Kidney epithelial cell (primary cell): Measurements from ENCODE around the gene ACSM3. TPM values are rescaled to one million over a fixed set of nuclear protein-coding genes. Genes with fewer than 3 reads are reported as not detected.
"Not testable (repeated sequence)": the region's sequence is repeated elsewhere in the genome, so short reads cannot be mapped to it uniquely, and the experiment has no call there.

ENCODE experiments used
- DNase-seq: peaks from one replicate; pipeline ENCODE4 v3.0.0-alpha.2; 2010; ENCODE audit warnings: low read depth
- H3K27me3 ChIP-seq: 2 replicates; pipeline ENCODE4 v1.6.0; 2011; ENCODE audit warnings: low read length; ENCODE audit not compliant: control insufficient read depth, insufficient read depth
- H3K36me3 ChIP-seq: 2 replicates; pipeline ENCODE4 v1.5.1; 2011; ENCODE audit warnings: low read length; ENCODE audit not compliant: control insufficient read depth, insufficient read depth
- H3K4me3 ChIP-seq: 2 replicates; pipeline ENCODE4 v1.5.1; 2011; ENCODE audit warnings: low read depth, mild to moderate bottlenecking, control low read depth, low read length
- CTCF ChIP-seq: IDR thresholded peaks from 2 replicates; pipeline ENCODE4 v1.5.1; 2011; ENCODE audit warnings: mild to moderate bottlenecking, moderate library complexity, low read length, control low read depth, inconsistent platforms; ENCODE audit not compliant: insufficient read depth, poor library complexity, severe bottlenecking
- total RNA-seq: library from RNA; depleted of rRNA; stranded (reverse); fragments of >200 nt; gene quantifications from 2 replicates; pipeline ENCODE4 v1.2.3, GENCODE V29; 2015

The ACSM3 gene
- total RNA-seq, 1 donor from 2014 or later = 5.9 TPM

GRCh38 chr16:20803192-20803560 lies 39.4 kb downstream of the ACSM3 start:
- Histone ChIP-seq H3K4me3 (no peak overlapping the region), H3K36me3 (no peaks in the 10 kb centered on the region), H3K27me3 (no peaks in the 10 kb centered on the region)
- no peak for DNase-seq
- TF ChIP-seq CTCF = no peak

DNA sequence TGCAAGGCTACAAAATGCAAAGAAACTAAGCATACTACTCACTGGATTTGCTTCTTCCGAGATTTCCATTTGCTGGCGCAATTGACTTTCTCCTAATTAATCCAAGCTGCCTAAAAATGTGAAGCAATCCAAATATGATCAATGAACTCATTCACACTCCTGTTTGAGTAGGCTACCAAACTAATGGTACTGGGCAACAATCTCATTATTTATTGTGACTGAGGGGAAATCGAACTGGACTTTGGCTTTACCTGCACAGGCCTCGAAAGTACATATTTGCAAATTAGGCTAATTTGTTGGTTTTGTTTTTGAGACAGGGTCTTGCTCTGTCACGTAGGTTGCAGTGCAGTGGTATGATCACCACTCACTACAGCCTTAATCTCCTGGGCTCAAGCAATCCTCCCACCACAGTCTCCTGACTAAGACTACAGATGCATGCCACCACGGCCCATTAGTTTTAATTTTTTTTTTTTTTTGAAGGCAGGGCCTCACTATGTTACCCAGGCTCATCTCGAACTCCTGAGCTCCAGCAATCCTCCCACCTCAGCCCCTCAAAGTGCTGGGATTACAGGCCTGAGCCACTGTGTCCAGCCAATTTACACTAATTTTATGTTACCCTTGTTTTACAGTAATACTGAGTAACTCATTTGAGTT lies 39.9 kb downstream of the ACSM3 start:
- no peaks in the 10 kb centered on the region for H3K27me3 ChIP-seq
- H3K4me3 ChIP-seq = no peak overlapping the region
- TF ChIP-seq CTCF = no peak
- no peaks in the 10 kb centered on the region for H3K36me3 ChIP-seq
- DNase-seq = no peak

GRCh38 chr16:20805684-20806167 lies 41.9 kb downstream of the ACSM3 start:
- peak overlapping the region; percentile 79 for H3K4me3 ChIP-seq
- not testable (repeated sequence) for H3K36me3 ChIP-seq, H3K27me3 ChIP-seq, DNase-seq

DNA sequence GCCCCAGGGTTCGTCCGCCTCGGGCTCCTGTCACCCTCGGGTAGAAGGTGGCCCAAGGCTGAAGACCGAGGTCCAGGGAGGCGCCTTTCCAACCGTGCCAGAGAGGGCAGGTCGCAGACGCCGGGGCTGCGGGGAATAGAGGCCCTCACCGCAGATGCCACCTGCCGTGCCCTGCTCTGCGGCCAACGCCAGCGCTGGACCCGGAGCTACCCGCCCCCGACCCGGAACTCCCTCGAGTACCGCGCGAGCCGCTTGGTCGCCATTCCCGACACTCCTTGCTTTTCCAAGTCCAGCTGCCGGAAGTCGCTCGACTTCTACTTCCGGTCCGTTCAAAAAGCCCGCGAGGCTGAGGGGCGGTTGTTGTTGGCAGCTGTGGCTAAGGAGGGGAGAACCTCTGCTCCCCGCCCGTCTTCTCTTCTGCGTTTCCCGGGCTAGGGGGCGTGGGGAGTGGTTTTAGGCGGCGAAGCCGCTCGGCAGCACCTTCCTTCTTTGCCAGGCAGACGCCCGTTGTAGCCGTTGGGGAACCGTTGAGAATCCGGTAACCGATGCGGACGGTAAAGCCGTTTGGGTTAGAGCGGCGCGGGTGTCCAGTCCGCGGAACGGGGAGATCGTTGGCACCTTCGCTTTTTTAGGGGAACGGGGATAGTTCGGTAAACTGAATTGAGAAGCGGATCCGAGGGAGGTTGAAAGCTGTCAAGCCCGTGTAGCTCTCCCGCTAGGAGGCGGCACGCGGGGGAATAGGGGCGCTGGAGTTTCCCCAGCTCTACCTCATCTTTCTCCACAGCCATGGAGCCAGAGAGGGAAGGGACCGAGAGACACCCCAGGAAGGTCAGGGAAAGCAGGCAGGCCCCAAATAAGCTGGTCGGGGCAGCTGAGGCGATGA lies 42.6 kb downstream of the ACSM3 start, which contains the start of the genes ERI2 and REXO5:
TSS of gene ERI2 (minus strand) at position 305 of the 883 bp plus-strand sequence. CDS start at position 263, 42 bp downstream.
TSS of gene REXO5 (plus strand) at position 360 of the 883 bp plus-strand sequence. CDS start at position 787, 427 bp downstream.
- TF ChIP-seq CTCF = peak; percentile 58
- Histone ChIP-seq H3K4me3 (peak within 1 kb of the TSS; percentile 79), H3K27me3 (no peaks in the 10 kb centered on the region), H3K36me3 (no peaks in the 10 kb centered on the region)
- DNase-seq = peak; percentile 83

GRCh38 chr16:20807862-20808261 lies 44.0 kb downstream of the ACSM3 start:
- Histone ChIP-seq H3K36me3 (no peaks in the 10 kb centered on the region), H3K27me3 (no peaks in the 10 kb centered on the region), H3K4me3 (no peak overlapping the region)
- TF ChIP-seq CTCF = no peak
- DNase-seq = no peak

DNA sequence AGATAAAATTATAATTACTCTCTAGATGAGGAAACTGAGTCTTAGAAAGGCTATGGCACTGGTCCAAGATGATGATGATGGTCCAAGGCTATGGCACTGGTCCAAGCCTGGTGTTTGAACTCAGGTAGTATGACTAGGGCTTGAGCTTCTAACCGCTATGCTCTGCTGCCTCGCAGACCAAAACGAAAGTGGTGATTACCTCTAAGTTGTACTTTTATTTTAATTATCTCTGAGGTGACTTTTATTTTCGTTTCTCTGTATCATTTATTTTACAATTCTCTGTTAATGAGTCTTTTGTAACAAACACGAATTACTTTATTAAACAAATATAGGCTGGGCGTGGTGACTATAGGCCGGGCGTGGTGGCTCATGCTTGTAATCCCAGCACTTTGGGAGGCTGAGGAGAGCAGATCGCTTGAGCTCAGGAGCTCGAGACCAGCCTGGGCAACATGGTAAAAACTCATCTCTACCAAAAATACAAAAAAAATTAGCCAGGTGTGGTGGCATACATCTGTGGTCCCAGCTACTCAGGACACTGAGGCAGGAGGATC lies 48.1 kb downstream of the ACSM3 start:
- no peak for DNase-seq
- TF ChIP-seq CTCF = no peak
- H3K36me3 ChIP-seq = no peaks in the 10 kb centered on the region
- no peak overlapping the region for H3K4me3 ChIP-seq
- no peaks in the 10 kb centered on the region for H3K27me3 ChIP-seq
